GM20431 (cell line): Measurements from ENCODE around the gene MAML3.

Experiments
- in situ Hi-C: fragments of 300-500 bp; cut with MseI, MboI; formaldehyde crosslinking; loops from one replicate; pipeline ENCODE4 v1.15.0; 2020; ENCODE audit warnings: low sequenced_read_pairs; ENCODE audit not compliant: unreplicated experiment

MAML3 gene

DNA sequence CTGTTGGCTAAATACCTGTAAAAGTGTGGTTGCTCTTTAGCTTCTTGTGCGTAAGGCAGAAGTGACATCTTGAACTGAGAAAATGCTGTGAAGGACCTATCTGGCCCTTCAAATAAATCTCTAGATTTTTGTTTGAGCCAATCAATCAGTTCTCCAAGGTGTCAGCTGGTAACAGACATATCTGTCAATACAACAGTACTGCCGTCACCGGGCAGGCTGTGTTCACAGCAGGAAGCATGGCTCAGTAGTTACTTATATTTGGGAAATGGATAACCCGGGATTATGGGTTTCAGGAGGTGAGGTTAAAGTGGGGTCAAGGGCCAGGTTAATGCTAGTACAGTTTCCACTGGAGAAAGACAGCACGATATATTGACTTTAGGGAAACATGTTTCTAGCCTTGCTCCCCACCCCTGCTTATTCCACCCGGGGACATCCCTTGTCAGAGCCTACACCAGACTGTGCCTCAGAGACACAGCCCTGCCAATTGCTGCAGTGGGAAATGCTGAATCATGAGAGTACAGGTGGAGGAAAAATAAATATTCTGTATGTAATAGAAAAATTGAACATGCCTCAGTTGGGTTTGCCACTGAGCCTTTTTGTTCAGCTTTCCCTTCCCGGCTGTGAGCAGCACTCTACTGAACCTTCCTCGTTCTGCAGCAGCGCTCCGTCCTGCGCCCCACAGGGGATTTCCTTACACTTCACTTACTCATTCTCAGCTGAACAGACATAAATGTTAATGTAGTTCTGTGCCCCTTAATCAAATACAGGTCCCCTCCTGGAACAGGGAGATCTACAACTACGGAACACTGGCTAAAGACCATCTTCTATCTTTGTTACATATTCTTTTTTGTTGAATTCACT is 367.3 kb downstream of the MAML3 start:
- in situ Hi-C loops = no loop called here

DNA sequence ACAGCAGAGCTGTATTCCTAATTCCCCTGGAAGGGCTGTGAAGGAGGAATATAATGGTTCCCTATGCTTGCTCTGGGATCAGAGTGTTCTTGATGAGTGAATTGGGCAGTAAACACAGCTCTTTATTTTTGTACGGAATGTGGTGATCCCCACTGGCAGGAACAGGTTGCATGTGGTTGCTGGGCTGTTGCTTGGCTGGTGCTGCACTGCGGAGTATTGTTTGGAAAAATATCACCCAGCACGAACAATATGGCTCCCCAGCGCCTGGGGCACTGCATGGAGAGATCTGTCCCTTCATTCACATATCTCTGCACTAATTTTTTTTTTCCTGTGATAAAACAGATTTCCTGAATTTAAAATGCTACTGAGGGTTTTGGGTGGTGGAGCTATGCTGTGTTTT is 368.6 kb downstream of the MAML3 start:
- in situ Hi-C loops = no loop called here

DNA sequence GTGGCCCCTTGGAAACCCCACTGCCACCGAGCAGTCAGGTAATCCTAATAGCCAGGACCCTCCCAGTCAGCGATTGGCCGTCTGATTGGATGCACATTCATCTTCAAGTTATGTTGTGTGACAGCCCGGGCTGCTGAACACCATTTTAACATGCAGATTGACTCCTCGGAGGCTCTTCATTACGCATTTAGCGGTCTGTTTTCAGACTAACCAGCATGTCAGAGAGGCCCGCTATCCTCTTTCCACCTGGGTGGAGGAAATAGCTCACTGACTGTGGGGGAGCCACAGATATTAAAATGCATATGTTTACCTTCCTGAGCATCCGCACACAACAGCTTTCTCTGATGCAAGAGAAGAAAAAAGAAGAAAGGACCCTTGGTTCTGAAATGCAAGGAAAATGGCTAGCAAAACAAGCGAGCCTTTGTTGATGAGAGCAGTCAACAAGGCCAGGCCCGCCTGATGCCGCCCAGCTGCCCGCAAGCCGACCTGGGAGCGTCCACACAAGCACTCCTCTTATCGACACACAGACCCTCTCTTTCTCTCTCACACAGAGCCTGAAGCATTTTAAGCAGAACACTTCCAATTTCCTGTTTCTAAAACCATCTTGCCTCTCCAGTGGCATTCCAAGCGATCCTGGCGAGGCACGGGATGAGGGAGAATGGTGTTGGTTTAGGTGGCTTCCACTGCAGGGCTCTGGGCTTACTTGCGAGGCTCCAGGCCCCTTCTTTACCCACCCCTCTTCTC is 370.1 kb downstream of the MAML3 start:
- in situ Hi-C loops = no loop called here

DNA sequence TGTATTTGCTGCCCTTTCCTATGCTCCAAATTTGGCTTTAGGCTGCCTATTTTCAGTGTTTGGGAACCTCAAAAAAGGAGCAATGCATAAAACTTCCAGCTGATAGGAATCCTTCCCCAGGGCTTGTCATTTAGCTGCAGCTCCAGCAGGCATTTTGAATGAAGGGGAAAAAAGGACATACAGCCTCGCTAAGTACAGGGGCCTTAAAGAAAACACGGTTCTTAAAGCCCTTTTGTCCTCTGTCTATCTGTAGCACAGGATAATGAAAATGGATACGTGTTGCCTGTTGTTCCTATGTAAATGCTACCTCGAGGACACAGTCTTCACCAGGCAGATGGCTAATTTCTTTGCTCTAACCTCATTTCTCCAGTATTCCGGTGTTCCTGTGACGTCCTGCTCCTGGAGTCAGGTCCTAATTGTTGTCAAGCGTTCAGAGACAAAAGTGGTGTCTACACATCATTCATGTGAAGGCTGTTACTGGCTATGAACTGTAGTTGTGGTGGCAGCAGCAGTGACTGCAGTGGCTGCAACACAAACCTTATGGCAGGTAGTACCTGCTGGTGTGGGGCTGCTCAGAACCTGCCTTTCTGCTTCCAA is 371.0 kb downstream of the MAML3 start:
- in situ Hi-C loops = no loop called here

DNA sequence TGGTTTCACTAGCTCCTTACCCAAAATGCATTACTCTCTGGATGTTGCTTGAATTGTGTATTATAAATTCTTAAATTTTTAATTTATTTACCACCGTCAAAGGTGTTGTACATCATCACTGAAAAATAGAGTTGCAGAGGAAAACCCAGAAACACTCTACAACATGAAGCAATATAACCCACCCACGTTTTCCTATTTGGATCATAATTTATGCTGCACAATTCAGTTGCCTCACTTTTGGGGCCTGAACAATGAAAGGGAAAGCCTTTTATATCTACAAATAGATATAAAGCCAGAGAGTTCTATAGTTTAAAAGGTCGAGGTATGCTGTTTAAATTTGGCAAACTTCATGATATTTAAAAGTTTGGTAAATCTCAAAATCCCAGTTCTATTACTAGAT is 372.9 kb downstream of the MAML3 start:
- in situ Hi-C loops = no loop called here

DNA sequence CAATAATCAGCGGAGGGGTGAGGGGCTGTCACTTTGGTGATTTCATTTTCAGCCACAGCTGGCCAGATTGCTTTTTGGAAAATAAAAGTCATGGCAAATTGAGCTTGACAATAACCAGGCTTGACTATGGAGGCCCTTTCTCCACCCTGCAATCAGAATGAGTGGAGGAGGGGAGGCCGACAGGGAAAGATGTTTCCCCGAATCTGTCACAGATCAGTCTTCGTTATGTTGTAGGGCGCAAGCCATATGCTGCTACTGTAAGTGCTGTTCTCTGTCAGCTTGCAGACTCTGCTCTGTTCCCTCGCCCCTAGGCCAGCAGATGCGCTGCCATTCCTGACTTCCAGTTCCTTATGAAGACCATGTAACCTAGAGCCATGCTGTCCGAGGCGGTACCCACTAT is 374.3 kb downstream of the MAML3 start:
- in situ Hi-C loops = no loop called here

DNA sequence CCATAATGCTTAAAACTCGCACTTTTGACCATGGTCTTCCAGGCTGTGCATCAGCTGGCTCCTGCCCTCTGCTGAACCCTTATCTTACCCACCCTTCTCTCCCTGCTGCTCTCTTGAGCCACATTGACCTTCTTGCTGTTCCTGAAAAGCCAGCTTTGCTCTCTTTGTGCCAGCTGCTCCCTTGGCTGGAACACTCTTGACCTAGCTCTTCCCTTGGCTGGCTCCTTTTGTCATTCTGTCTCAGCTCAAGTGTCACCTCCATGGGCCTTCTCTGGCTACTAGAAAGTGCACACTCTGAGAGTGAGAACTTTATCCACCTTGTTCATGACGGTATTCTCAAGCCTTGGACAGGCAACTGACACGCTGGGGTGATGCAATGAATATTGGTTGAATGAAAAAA is 376.2 kb downstream of the MAML3 start:
- in situ Hi-C loops = no loop called here

DNA sequence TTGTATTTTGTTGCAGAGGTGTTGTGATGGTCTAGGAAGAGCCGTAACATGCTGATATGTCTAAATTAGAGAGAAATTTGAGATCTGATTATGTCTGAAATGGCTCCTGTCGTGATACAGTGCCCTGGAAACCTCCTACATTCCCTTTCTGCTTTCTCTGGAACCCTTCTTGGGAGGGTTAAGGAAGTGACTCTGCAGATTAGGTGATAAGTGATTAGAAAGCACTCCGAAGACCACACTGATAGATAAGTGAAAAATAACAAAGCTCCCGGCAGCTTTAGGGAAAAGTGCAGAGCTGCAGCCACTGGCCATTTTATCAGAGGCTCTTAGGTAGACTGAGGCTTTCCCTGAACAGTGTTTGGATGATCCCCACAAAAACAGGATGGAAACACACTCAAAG is 377.7 kb downstream of the MAML3 start:
- in situ Hi-C loops = no loop called here

DNA sequence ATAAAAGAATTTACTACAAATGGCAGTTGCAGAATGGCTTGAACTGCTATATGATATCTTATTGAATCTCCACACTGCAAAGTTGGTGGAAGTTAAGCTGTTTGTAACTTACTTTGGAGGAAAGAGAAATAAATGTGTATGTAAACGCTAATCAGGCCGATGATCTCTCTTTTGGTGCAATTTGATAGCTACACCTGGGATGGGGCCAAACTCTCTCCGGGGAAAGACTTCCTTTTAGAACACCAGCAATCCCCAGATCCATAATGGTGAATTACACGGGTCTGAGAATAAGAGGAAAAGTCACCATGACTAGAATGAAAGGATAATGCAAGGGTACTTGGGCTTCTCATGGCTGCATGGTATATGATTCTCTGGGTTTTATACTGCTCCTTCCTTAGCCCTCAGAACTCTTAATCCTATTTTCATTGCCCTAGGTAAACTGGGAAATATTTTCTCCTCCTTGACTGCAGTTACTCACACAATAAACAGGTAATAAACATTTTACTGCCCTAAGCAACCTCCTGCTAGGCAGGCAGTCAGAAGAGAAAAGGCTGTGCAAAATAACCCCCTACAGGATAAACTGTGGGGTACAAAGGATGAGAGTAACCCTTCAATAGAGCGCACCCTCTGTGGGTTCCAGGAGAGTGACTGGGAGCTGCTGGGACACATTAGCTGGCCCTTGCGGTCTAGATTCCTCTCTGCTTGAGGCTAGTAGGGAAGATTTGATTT is 379.1 kb downstream of the MAML3 start:
- in situ Hi-C loops = no loop called here

DNA sequence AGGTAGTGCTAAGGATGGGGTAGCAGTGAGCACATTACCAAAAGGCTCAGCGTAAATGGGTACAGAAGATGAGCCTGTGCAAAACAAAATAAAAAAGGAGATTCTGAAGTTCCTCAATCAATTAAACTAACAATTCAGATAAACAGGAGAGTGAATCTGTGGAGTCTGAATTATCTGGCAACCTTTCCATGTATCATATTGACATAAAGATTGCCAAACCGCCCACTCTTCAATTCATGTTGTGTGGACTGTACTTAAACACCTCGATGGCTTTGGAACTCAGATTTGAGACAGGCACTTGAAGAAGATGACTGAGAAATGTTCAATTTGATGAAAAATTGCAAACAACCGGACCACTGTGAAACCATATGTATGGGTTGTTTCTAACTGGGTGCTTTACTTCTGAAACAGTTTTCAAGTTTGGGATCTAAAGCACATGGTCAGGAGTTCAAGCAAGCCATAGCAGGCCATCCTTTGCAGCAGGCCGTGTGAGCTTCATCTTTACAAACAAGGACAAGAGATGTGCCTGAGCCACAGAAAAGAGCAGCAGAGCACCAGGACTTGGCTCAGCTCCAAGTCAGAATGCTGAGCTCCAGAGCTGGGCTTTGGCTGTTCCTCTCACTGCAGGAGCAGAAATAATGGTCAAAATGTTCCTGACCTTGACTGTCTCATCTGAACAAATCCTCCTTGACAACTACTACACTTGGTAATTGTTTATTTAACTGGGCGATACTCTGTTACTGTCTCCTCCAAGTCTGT is 380.2 kb downstream of the MAML3 start:
- in situ Hi-C loops = no loop called here

DNA sequence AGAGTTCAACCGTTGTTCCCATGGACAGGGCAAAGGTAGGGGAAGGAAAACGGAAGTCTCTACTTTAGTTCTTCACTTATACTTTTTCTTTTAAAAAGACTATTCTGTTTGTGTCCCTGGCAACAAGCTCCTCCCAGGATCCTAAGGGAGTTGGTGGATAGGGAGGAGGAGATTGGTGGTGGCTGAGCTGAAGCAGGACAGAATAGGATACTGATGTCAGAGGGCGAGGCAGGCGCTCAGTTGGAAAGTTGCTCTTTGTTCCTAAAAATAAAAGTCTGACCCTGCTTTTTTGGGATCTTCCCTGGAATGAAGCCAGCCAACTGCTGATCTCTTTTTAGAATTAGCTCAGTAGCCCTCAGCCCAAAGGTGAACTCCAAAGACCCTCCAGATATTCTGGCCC is 383.6 kb downstream of the MAML3 start:
- in situ Hi-C loops = no loop called here

DNA sequence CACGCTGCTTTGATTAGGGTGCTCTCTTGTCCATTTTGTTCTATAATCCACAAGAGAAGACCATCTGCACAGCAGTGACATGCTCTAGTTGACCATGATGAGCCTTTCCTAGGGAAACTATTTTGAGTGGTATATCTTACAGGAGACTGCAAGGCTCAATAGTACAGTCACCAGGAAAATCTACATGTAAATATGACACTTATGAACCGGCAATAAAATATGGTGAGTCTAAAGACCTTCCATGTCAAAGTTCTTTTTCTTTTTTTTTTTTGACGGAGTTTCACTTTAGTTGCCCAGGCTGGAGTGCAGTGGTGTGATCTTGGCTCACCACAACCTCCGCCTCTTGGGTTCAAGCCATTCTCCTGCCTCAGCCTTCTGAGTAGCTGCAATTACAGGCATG is 384.6 kb downstream of the MAML3 start:
- in situ Hi-C loops = no loop called here

DNA sequence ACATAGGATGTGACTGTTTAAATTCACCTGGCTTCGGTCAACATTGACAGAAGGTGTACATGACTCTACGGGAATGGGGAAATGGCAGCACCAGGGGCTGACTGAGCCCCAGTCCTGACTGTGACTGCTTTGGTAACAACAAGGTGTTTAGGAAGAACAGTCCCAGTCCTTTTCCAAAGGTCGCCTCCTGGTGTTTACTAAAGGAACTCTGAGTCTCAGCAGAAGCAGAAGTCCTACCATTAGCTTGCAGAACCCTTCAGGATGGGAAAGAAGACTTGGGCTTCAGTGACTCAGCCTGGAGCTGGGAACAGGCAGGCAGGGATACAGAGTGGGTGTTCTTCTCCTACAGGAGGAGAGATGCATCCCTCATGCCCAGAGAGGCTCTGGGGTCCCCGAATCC is 385.1 kb downstream of the MAML3 start:
- in situ Hi-C loops = no loop called here

DNA sequence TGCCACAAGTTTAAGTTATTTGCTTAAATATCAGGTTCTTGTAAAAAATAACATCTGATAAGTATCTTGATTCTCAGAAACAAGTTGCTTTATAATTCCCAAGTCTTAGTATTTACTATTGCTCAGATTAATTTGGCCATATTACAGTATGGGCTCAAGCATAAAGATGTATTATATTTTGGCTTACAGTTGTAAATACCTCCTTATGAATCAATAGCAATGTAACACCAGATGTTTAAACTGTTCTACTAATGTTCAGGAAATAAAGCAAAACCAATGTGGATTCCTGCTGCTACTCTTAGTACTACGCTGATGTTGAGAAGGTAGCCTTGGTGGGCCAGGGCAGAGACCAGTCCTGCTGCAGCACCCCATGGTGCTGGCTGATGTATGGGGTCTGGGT is 385.6 kb downstream of the MAML3 start:
- in situ Hi-C loops = no loop called here

DNA sequence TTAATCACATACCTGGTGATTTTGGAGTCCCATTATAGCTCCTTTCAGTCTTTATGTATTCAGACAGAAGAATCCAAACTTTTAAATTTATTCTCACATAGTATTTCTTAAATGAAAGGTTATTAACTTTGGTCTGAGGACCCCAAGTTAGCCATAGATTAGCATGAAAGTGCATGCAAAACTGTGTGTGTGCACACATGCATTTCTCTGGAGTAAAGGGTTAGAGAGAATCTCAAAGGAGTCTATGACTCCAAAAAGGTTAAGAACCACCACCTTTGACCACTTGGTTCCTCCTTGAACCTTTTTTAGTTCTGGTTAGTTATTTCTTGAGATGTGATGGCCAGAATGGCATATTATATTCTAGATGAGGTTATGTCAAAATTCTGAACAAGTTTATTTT is 386.4 kb downstream of the MAML3 start:
- in situ Hi-C loops = no loop called here

DNA sequence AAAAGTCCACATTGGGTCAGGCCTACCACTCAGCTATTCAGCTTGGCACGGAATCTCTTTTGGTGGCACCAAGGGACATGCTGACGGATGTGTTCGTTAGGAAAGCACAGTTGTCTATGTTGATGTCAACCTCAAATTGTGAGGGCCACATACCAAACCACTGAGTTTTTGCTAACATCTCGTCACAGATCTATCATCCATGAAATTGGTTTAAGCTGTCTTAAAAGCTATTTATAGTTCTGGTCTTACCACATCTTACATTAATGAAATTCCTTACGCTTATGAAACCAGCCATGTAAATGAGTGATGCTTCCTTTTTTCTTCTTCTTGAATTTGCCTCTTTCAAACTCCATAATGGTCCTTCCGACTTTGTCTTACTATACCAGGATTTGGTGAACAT is 386.8 kb downstream of the MAML3 start:
- in situ Hi-C loops = no loop called here

DNA sequence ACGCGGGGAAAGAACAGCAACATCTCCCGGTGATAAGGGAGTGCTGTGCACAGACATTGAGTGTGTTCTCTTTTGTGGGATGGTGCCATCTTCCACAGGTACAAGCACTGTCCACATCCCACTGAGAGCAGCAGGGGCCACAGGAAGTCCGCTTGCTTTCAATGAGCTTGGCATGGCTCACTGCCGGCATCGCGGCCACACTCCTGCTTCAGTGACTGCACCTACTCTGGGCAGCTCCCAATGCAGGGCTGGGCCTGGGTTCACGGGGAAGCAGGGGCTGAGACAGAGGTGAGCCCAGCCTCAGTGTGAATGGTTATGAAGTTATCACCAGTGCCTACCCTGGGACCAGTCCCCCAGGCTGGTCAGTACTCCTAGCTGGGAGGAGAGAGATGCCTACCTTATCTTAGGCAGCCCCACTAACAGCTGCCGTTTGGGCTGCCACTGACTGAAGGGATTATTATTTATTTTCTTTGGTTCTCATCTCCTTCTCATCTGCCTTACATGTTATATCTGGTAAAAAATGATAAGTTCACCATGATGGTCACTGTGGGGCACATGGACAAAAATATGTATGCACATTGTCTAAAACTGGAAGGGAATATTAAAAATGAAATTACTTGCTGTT is 389.2 kb downstream of the MAML3 start:
- in situ Hi-C loops = no loop called here

DNA sequence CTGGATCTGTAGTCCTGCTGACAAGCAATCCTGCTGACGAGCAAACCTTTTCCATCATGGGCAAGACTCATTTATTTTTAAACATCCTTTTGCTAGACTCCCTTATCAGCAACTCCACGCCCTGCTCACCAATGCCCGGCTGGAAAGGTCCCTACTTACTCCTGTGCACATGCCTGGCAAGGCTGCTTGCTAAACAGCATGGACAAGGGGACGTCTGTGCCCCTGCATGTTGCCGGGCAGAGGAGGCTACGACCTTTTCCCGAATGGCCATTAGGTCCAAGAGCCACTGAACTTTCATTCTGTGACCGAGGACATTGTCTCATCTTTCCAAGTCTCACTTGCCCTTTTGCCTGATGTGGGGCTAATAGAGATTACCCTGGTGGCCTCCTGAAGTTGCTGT is 389.8 kb downstream of the MAML3 start:
- in situ Hi-C loops = no loop called here

DNA sequence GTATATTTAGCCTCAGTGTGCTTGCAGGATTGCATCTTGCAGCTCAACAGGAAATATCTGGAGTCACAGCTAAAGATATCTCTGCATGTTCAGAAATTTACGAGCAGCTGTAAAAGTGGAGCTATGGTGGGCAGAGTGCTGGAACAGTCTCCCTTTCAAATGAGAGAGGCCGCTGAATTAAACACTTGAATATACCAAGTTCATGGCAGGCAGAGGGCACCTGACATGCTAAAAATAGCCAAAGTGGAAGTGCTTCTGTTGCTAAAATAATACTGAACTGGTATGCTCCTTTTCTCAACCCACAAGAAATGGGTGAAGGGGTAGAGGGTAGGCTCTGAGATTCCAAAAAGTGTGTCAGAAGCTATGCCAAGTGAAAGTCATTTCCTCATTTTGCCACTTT is 390.3 kb downstream of the MAML3 start:
- in situ Hi-C loops = no loop called here
